DND-41 (cell line): ENCODE measurements around the gene BICDL1.

Source experiments
- EZH2 ChIP-seq: IDR thresholded peaks from 3 replicates; pipeline ENCODE4 v1.6.1; 2012; ENCODE audit warnings: borderline replicate concordance, low read depth, mild to moderate bottlenecking, moderate library complexity, low read length, inconsistent platforms; ENCODE audit not compliant: severe bottlenecking
- TF ChIP-seq, protein P1 (sequence below): IDR thresholded peaks from 2 replicates; pipeline ENCODE4 v1.5.1; 2012; ENCODE audit warnings: borderline replicate concordance, low read length, moderate library complexity, mild to moderate bottlenecking; ENCODE audit not compliant: poor library complexity, severe bottlenecking; ENCODE audit errors: extremely low read depth

GRCh38 chr12:120089796-120090195 is 100.8 kb downstream of the BICDL1 start:
- TF ChIP-seq, protein P1, sequence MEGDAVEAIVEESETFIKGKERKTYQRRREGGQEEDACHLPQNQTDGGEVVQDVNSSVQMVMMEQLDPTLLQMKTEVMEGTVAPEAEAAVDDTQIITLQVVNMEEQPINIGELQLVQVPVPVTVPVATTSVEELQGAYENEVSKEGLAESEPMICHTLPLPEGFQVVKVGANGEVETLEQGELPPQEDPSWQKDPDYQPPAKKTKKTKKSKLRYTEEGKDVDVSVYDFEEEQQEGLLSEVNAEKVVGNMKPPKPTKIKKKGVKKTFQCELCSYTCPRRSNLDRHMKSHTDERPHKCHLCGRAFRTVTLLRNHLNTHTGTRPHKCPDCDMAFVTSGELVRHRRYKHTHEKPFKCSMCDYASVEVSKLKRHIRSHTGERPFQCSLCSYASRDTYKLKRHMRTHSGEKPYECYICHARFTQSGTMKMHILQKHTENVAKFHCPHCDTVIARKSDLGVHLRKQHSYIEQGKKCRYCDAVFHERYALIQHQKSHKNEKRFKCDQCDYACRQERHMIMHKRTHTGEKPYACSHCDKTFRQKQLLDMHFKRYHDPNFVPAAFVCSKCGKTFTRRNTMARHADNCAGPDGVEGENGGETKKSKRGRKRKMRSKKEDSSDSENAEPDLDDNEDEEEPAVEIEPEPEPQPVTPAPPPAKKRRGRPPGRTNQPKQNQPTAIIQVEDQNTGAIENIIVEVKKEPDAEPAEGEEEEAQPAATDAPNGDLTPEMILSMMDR, result no peak
- TF ChIP-seq EZH2, result no peak
